HG03095 (cell line): ENCODE results near the gene PRDM7.
"Not testable (repeated sequence)": the region's sequence is repeated elsewhere in the genome, so short reads cannot be mapped to it uniquely, and the experiment has no call there.

ENCODE experiments used
- ATAC-seq: cut with Tn5 transposase; IDR thresholded peaks from one replicate; pipeline ENCODE4 v1.9.1; 2021; ENCODE audit warnings: moderate library complexity; ENCODE audit not compliant: unreplicated experiment

The PRDM7 gene

GRCh38 chr16:90077757-90078578 lies 837 bp upstream of the PRDM7 start:
- ATAC-seq: peak; percentile 39

GRCh38 chr16:90072442-90073105 lies 4.6 kb downstream of the PRDM7 start:
- ATAC-seq: no peak

GRCh38 chr16:90070440-90070839 lies 6.7 kb downstream of the PRDM7 start:
- ATAC-seq: no peak

GRCh38 chr16:90061437-90061836 lies 15.7 kb downstream of the PRDM7 start:
- ATAC-seq: no peak

- no peak for ATAC-seq
Observed at GRCh38 chr16:90057738-90058173, 19.4 kb downstream of the PRDM7 start.

- ATAC-seq: not testable (repeated sequence)
Observed at GRCh38 chr16:90056521-90056920, 20.6 kb downstream of the PRDM7 start.

- no peak for ATAC-seq
Observed at GRCh38 chr16:90055371-90055770, 21.8 kb downstream of the PRDM7 start.

- no peak for ATAC-seq
Observed at GRCh38 chr16:90054554-90054953, 22.6 kb downstream of the PRDM7 start.

- no peak for ATAC-seq
Observed at GRCh38 chr16:90053902-90054500, 23.1 kb downstream of the PRDM7 start.

- ATAC-seq: no peak
Observed at GRCh38 chr16:90050969-90051368, 26.2 kb downstream of the PRDM7 start.

- no peak for ATAC-seq
Observed at GRCh38 chr16:90048737-90049330, 28.3 kb downstream of the PRDM7 start.

- ATAC-seq: no peak
Observed at GRCh38 chr16:90048347-90048722, 28.8 kb downstream of the PRDM7 start.

GRCh38 chr16:90047714-90048346 lies 29.3 kb downstream of the PRDM7 start:
- no peak for ATAC-seq

- ATAC-seq: no peak
Observed at GRCh38 chr16:90046971-90047713, 30.0 kb downstream of the PRDM7 start.

GRCh38 chr16:90046122-90046970 lies 30.8 kb downstream of the PRDM7 start:
- ATAC-seq: no peak

GRCh38 chr16:90044111-90044551 lies 33.0 kb downstream of the PRDM7 start:
- no peak for ATAC-seq

GRCh38 chr16:90043526-90043925 lies 33.6 kb downstream of the PRDM7 start:
- ATAC-seq: no peak

GRCh38 chr16:90042946-90043514 lies 34.1 kb downstream of the PRDM7 start:
- ATAC-seq: no peak

- ATAC-seq: no peak
Observed at GRCh38 chr16:90041896-90042473, 35.1 kb downstream of the PRDM7 start.
